ENCODE measurements around the gene HOXA9.

HOXA9 gene

GRCh38 chr7:27163288-27164044, 1.9 kb downstream of the HOXA9 start:
- no peak for DNase-seq

GRCh38 chr7:27162561-27163287, 2.6 kb downstream of the HOXA9 start:
- DNase-seq = no peak

GRCh38 chr7:27161721-27162560, 3.4 kb downstream of the HOXA9 start:
- DNase-seq = no peak

- DNase-seq = no peak
These were observed 4.1 kb downstream of the HOXA9 start for GRCh38 chr7:27161214-27161720.

- peak; percentile 82 for DNase-seq
These were observed 4.7 kb downstream of the HOXA9 start for GRCh38 chr7:27160546-27161213.

- DNase-seq = no peak
These were observed 5.2 kb downstream of the HOXA9 start for GRCh38 chr7:27160145-27160545.

GRCh38 chr7:27159266-27160144, 5.8 kb downstream of the HOXA9 start:
- DNase-seq = no peak

- no peak for DNase-seq
These were observed 6.7 kb downstream of the HOXA9 start for GRCh38 chr7:27158436-27159265.

- no peak for DNase-seq
These were observed 7.5 kb downstream of the HOXA9 start for GRCh38 chr7:27157702-27158431.

- DNase-seq = no peak
These were observed 8.2 kb downstream of the HOXA9 start for GRCh38 chr7:27156916-27157701.

GRCh38 chr7:27156508-27156898, 8.8 kb downstream of the HOXA9 start, which contains the start of gene HOXA7:
Gene HOXA7 (minus strand): TSS chr7:27156675. CDS start chr7:27156545, 130 bp downstream.
- no peak for DNase-seq

GRCh38 chr7:27155816-27156507, 9.4 kb downstream of the HOXA9 start:
- DNase-seq = no peak

GRCh38 chr7:27154901-27155815, 10.2 kb downstream of the HOXA9 start:
- DNase-seq = no peak

GRCh38 chr7:27154369-27154768, 11.0 kb downstream of the HOXA9 start:
- DNase-seq = no peak

- no peak for DNase-seq
These were observed 11.8 kb downstream of the HOXA9 start for GRCh38 chr7:27153526-27153925.

- DNase-seq = no peak
These were observed 12.4 kb downstream of the HOXA9 start for GRCh38 chr7:27152816-27153442.

All from activated CD4-positive, alpha-beta T cell treated with anti-CD3 and anti-CD28 coated beads for 1 hour (primary cell).